HepG2 (cell line): ENCODE measurements around the gene TRAPPC10. TPM values are rescaled to one million over a fixed set of nuclear protein-coding genes. Genes with fewer than 3 reads are reported as not detected.

ENCODE experiments used
- AKAP8 ChIP-seq: sonication (generic); formaldehyde crosslinking; IDR thresholded peaks from 2 replicates; pipeline ENCODE4 v1.5.1; 2020; ENCODE audit warnings: mild to moderate bottlenecking, missing genetic modification reagents
- BRCA1 ChIP-seq: sonication (generic); formaldehyde crosslinking; IDR thresholded peaks from 2 replicates; pipeline ENCODE4 v1.4.0; 2020; ENCODE audit warnings: missing genetic modification reagents
- FIP1L1 ChIP-seq: fragments of 200-400 bp; formaldehyde crosslinking; IDR thresholded peaks from 2 replicates; pipeline ENCODE4 v1.6.1; 2018; ENCODE audit warnings: low read depth, mild to moderate bottlenecking, low read length, moderate library complexity, borderline replicate concordance; ENCODE audit not compliant: insufficient read depth
- FOXJ3 ChIP-seq: sonication (generic); formaldehyde crosslinking; IDR thresholded peaks from 2 replicates; pipeline ENCODE4 v1.4.0; 2020; ENCODE audit warnings: missing genetic modification reagents, mild to moderate bottlenecking, borderline replicate concordance
- GATAD1 ChIP-seq: IDR thresholded peaks from 2 replicates; pipeline ENCODE4 v1.6.1; 2016; ENCODE audit warnings: missing genetic modification reagents, missing compliant biosample characterization
- HNF4A ChIP-seq: sonication (generic); formaldehyde crosslinking; IDR thresholded peaks from 2 replicates; pipeline ENCODE4 v1.4.0; 2020; ENCODE audit warnings: missing genetic modification reagents
- MED13 ChIP-seq: sonication (generic); formaldehyde crosslinking; IDR thresholded peaks from 2 replicates; pipeline ENCODE4 v1.5.0; 2020; ENCODE audit warnings: missing genetic modification reagents
- MYNN ChIP-seq: sonication (generic); formaldehyde crosslinking; IDR thresholded peaks from 2 replicates; pipeline ENCODE4 v1.4.0; 2020; ENCODE audit warnings: mild to moderate bottlenecking, low read depth, missing genetic modification reagents
- NAIF1 ChIP-seq: sonication (generic); formaldehyde crosslinking; IDR thresholded peaks from 2 replicates; pipeline ENCODE4 v1.5.0; 2020; ENCODE audit warnings: mild to moderate bottlenecking, missing genetic modification reagents, borderline replicate concordance
- SOX5 ChIP-seq: IDR thresholded peaks from 2 replicates; pipeline ENCODE4 v1.6.1; 2016; ENCODE audit warnings: borderline replicate concordance
- SSRP1 ChIP-seq: IDR thresholded peaks from 2 replicates; pipeline ENCODE4 v1.6.1; 2016; ENCODE audit warnings: control low read depth
- ZFX ChIP-seq: sonication (generic); formaldehyde crosslinking; IDR thresholded peaks from 2 replicates; pipeline ENCODE4 v1.4.0; 2020; ENCODE audit warnings: mild to moderate bottlenecking, low read depth, missing genetic modification reagents, moderate library complexity
- ZMYM2 ChIP-seq: sonication (generic); formaldehyde crosslinking; IDR thresholded peaks from 2 replicates; pipeline ENCODE4 v1.8.0; 2022; ENCODE audit warnings: mild to moderate bottlenecking, missing genetic modification reagents
- ZNF17 ChIP-seq: sonication (generic); formaldehyde crosslinking; IDR thresholded peaks from 2 replicates; pipeline ENCODE4 v1.5.0; 2020; ENCODE audit warnings: mild to moderate bottlenecking, missing genetic modification reagents
- ZNF317 ChIP-seq: sonication (generic); formaldehyde crosslinking; IDR thresholded peaks from 2 replicates; pipeline ENCODE4 v1.5.0; 2020; ENCODE audit warnings: mild to moderate bottlenecking, missing genetic modification reagents
- ZNF720 ChIP-seq: sonication (generic); formaldehyde crosslinking; IDR thresholded peaks from 2 replicates; pipeline ENCODE4 v1.4.0; 2020; ENCODE audit warnings: missing genetic modification reagents
- ZNF816 ChIP-seq: sonication (generic); formaldehyde crosslinking; IDR thresholded peaks from 2 replicates; pipeline ENCODE4 v1.8.0; 2022; ENCODE audit warnings: missing genetic modification reagents, mild to moderate bottlenecking, borderline replicate concordance
- polyA plus RNA-seq, 8 experiments: library from polyadenylated mRNA; depleted of rRNA in 3 of 8; stranded (reverse) in 7 of 8; unstranded in 1 of 8; fragments of >200 nt; fragmentation: Illumina TruSeq in 4 of 8; extraction: Trizol in 4 of 8; gene quantifications; 2 replicates each; pipeline versions ENCODE4 v1.2.1 to v1.2.3, GENCODE V29; 2011 to 2016; ENCODE audit warnings: low read depth in 4 of 8, missing spikeins in 1 of 8, mixed read lengths in 1 of 8; ENCODE audit not compliant: insufficient read depth in 1 of 8
- total RNA-seq, 5 experiments: library from RNA; depleted of rRNA; stranded (reverse); fragments of >200 nt; fragmentation: Illumina TruSeq; extraction: Trizol; gene quantifications; 2 replicates each; pipeline ENCODE4 v1.2.3, GENCODE V29; 2016; ENCODE audit warnings: low read depth in 1 of 5
- TF ChIP-seq, protein P1 (sequence below): IDR thresholded peaks from 2 replicates; pipeline ENCODE4 v1.6.1; 2016; ENCODE audit warnings: missing genetic modification reagents, missing compliant biosample characterization
- TF ChIP-seq, protein P2 (sequence below): sonication (generic); formaldehyde crosslinking; conservative IDR thresholded peaks from 2 replicates; pipeline ENCODE4 v1.8.0; 2022; ENCODE audit warnings: low read depth, missing genetic modification reagents
- TF ChIP-seq, protein P3 (sequence below): sonication (generic); formaldehyde crosslinking; IDR thresholded peaks from 2 replicates; pipeline ENCODE4 v1.4.0; 2020; ENCODE audit warnings: mild to moderate bottlenecking, low read depth, missing genetic modification reagents
- TF ChIP-seq, protein P4 (sequence below): sonication (generic); formaldehyde crosslinking; IDR thresholded peaks from 2 replicates; pipeline ENCODE4 v1.4.0; 2020; ENCODE audit warnings: missing genetic modification reagents
- TF ChIP-seq, protein P5 (sequence below): sonication (generic); formaldehyde crosslinking; IDR thresholded peaks from 2 replicates; pipeline ENCODE4 v1.4.0; 2020; ENCODE audit warnings: missing genetic modification reagents, borderline replicate concordance

The TRAPPC10 gene
- total and polyA plus RNA-seq, 2 of the 13 experiments (the other 11 are each of a cell fraction or from before 2014, with no cell fraction given): 10.6 to 16.5 TPM

DNA sequence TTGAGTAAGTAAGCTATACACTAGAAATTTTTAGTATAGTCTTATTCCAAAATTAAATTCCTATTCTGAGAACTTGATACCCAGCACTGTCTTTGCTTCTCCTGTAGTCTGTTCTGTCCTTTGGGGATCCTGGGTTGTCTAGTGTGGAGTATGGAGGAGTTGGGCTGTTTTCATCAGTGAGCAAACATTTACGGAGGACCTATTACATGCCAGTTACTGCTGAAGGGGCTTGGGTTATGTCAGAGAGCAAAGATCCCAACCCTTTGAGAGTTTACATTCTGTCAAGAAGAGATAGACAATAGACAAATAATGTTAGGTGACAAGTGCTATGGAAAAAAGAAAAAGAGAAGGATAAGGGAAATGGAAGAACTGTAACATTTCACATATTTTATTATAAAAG lies 9.0 kb downstream of the TRAPPC10 start (continued):
- TF ChIP-seq AKAP8 (CRISPR knock-in tag): no peak
- no peak for TF ChIP-seq MYNN (CRISPR knock-in tag)
- TF ChIP-seq ZNF17: no peak
- TF ChIP-seq FIP1L1: no peak
- TF ChIP-seq, protein P1, sequence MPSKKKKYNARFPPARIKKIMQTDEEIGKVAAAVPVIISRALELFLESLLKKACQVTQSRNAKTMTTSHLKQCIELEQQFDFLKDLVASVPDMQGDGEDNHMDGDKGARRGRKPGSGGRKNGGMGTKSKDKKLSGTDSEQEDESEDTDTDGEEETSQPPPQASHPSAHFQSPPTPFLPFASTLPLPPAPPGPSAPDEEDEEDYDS (CRISPR knock-in tag): no peak
- TF ChIP-seq, protein P2, sequence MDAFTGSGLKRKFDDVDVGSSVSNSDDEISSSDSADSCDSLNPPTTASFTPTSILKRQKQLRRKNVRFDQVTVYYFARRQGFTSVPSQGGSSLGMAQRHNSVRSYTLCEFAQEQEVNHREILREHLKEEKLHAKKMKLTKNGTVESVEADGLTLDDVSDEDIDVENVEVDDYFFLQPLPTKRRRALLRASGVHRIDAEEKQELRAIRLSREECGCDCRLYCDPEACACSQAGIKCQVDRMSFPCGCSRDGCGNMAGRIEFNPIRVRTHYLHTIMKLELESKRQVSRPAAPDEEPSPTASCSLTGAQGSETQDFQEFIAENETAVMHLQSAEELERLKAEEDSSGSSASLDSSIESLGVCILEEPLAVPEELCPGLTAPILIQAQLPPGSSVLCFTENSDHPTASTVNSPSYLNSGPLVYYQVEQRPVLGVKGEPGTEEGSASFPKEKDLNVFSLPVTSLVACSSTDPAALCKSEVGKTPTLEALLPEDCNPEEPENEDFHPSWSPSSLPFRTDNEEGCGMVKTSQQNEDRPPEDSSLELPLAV (CRISPR knock-in tag): no peak
- TF ChIP-seq GATAD1 (CRISPR knock-in tag): no peak
- TF ChIP-seq ZNF317 (CRISPR knock-in tag): no peak
- peak; percentile 81 for TF ChIP-seq SOX5
- TF ChIP-seq ZMYM2 (CRISPR knock-in tag): no peak
- TF ChIP-seq ZNF816 (CRISPR knock-in tag): no peak
- peak; percentile 77 for TF ChIP-seq HNF4A (CRISPR knock-in tag)
- TF ChIP-seq, protein P3, sequence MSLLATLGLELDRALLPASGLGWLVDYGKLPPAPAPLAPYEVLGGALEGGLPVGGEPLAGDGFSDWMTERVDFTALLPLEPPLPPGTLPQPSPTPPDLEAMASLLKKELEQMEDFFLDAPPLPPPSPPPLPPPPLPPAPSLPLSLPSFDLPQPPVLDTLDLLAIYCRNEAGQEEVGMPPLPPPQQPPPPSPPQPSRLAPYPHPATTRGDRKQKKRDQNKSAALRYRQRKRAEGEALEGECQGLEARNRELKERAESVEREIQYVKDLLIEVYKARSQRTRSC: no peak
- TF ChIP-seq, protein P4, sequence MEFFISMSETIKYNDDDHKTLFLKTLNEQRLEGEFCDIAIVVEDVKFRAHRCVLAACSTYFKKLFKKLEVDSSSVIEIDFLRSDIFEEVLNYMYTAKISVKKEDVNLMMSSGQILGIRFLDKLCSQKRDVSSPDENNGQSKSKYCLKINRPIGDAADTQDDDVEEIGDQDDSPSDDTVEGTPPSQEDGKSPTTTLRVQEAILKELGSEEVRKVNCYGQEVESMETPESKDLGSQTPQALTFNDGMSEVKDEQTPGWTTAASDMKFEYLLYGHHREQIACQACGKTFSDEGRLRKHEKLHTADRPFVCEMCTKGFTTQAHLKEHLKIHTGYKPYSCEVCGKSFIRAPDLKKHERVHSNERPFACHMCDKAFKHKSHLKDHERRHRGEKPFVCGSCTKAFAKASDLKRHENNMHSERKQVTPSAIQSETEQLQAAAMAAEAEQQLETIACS (CRISPR knock-in tag): no peak
- TF ChIP-seq, protein P5, sequence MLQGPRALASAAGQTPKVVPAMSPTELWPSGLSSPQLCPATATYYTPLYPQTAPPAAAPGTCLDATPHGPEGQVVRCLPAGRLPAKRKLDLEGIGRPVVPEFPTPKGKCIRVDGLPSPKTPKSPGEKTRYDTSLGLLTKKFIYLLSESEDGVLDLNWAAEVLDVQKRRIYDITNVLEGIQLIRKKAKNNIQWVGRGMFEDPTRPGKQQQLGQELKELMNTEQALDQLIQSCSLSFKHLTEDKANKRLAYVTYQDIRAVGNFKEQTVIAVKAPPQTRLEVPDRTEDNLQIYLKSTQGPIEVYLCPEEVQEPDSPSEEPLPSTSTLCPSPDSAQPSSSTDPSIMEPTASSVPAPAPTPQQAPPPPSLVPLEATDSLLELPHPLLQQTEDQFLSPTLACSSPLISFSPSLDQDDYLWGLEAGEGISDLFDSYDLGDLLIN: no peak
- 0 out of 2 replicates have a peak, but pooled peaks have one; percentile 15 for TF ChIP-seq FOXJ3 (CRISPR knock-in tag)
- no peak for TF ChIP-seq ZFX
- TF ChIP-seq ZNF720 (CRISPR knock-in tag): no peak
- TF ChIP-seq BRCA1 (CRISPR knock-in tag): no peak
- no peak for TF ChIP-seq NAIF1 (CRISPR knock-in tag)
- no peak for TF ChIP-seq MED13
- no peak for TF ChIP-seq SSRP1 (CRISPR knock-in tag)
